ENCODE data around the gene BLMH. TPM values are rescaled to one million over a fixed set of nuclear protein-coding genes. Genes with fewer than 3 reads are reported as not detected.

Gene BLMH
- total RNA-seq, 1 donor: 39.8 TPM

DNA sequence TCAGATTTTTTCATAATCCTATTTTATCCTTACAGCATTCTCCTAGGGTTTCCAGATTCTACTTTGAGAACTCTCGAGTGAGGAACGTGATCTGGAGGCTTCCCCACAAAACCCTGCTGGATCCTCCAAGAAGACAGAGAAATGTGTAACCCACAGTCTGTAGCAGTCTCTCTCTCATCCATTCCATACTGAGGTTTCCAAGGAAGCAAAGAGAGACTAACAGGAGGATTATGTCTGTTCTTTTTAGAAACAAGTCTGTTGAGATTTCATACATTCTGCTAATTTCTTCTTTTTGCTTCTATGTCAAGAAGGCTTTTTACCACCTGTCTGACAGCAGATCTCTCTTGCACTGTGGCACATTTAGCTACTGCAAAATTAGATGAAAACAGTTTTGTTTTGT is 23.4 kb upstream of the BLMH start:
- TF ChIP-seq, protein P1, sequence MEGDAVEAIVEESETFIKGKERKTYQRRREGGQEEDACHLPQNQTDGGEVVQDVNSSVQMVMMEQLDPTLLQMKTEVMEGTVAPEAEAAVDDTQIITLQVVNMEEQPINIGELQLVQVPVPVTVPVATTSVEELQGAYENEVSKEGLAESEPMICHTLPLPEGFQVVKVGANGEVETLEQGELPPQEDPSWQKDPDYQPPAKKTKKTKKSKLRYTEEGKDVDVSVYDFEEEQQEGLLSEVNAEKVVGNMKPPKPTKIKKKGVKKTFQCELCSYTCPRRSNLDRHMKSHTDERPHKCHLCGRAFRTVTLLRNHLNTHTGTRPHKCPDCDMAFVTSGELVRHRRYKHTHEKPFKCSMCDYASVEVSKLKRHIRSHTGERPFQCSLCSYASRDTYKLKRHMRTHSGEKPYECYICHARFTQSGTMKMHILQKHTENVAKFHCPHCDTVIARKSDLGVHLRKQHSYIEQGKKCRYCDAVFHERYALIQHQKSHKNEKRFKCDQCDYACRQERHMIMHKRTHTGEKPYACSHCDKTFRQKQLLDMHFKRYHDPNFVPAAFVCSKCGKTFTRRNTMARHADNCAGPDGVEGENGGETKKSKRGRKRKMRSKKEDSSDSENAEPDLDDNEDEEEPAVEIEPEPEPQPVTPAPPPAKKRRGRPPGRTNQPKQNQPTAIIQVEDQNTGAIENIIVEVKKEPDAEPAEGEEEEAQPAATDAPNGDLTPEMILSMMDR (IDR thresholded peaks at IDR 0.05; ENCODE audit: extremely low read depth, low read depth, low read length): no peak
- Histone ChIP-seq H3K9me3 (ENCODE audit: low read depth, low read length) (no peaks in the 10 kb centered on the region), H4K20me1 (ENCODE audit: insufficient read depth, low read length) (no peaks in the 10 kb centered on the region), H3K79me2 (ENCODE audit: insufficient read depth, low read length) (no peaks in the 10 kb centered on the region), H2AFZ (ENCODE audit: low read length) (no peak overlapping the region), H3K4me1 (ENCODE audit: insufficient read depth, low read length) (no peaks in the 10 kb centered on the region), H3K36me3 (ENCODE audit: insufficient read depth, low read length) (no peaks in the 10 kb centered on the region), H3K27ac (ENCODE audit: low read depth, low read length) (no peak overlapping the region), H3K4me2 (ENCODE audit: insufficient read depth, low read length) (no peak overlapping the region), H3K27me3 (ENCODE audit: insufficient read depth, low read length) (peaks cover 4% of the 10 kb centered on the region), H3K4me3 (ENCODE audit: insufficient read depth, low read length) (no peak overlapping the region)
- no peak for DNase-seq (ENCODE audit: insufficient read length, low spot score, missing footprints)

DNA sequence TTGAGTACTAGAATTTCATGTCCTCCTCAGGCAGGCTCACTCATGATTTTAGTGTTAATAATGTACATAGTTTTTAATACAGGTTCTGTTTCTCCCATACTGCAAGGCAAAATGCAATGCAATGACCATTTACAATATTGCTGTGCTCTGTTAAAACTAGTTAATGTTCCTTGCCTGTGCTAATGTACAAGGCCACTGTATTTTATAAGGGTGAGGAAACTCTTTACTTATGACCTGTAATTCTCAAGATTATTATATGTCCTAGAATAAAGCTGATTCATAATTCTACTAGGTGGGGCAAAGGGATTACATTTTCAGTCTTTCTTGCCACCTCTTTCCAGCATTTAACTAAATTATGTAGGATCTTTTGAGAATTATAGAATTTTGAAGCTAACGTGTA is 22.7 kb upstream of the BLMH start:
- TF ChIP-seq, protein P1 (IDR thresholded peaks at IDR 0.05; ENCODE audit: extremely low read depth, low read depth, low read length): no peak
- Histone ChIP-seq H4K20me1 (ENCODE audit: insufficient read depth, low read length) (no peaks in the 10 kb centered on the region), H3K27me3 (ENCODE audit: insufficient read depth, low read length) (peaks cover 4% of the 10 kb centered on the region), H3K4me3 (ENCODE audit: insufficient read depth, low read length) (no peak overlapping the region), H3K4me2 (ENCODE audit: insufficient read depth, low read length) (no peak overlapping the region), H3K27ac (ENCODE audit: low read depth, low read length) (no peak overlapping the region), H3K36me3 (ENCODE audit: insufficient read depth, low read length) (no peaks in the 10 kb centered on the region), H3K4me1 (ENCODE audit: insufficient read depth, low read length) (no peaks in the 10 kb centered on the region), H3K79me2 (ENCODE audit: insufficient read depth, low read length) (no peaks in the 10 kb centered on the region), H2AFZ (ENCODE audit: low read length) (no peak overlapping the region), H3K9me3 (ENCODE audit: low read depth, low read length) (no peaks in the 10 kb centered on the region)
- DNase-seq (ENCODE audit: insufficient read length, low spot score, missing footprints): no peak

DNA sequence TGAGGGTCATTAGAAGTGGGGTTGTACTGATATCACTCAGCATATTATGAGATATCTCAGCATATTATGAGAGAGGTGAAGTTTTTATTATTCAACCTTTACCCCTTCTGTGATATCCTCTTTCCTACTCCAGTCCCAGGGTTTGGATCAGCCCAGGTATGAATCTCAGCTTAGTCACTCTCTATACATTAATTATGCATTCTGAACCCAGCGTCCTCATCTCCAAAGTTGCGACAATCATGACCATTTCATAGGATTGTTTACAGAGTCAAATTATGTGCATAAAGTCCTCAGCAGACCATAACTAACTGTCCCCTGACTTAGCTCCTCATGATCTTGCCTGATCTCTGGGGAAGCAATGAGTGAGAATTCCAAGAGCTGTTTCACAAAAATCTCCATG is 20.5 kb upstream of the BLMH start:
- no peak overlapping the region for H3K4me3 ChIP-seq (ENCODE audit: insufficient read depth, low read length)
- peaks cover 4% of the 10 kb centered on the region for H3K27me3 ChIP-seq (ENCODE audit: insufficient read depth, low read length)
- TF ChIP-seq, protein P1 (IDR thresholded peaks at IDR 0.05; ENCODE audit: extremely low read depth, low read depth, low read length): no peak
- H3K4me1 ChIP-seq (ENCODE audit: insufficient read depth, low read length): no peaks in the 10 kb centered on the region
- no peaks in the 10 kb centered on the region for H3K79me2 ChIP-seq (ENCODE audit: insufficient read depth, low read length)
- no peak overlapping the region for H3K27ac ChIP-seq (ENCODE audit: low read depth, low read length)
- H3K4me2 ChIP-seq (ENCODE audit: insufficient read depth, low read length): no peak overlapping the region
- H3K36me3 ChIP-seq (ENCODE audit: insufficient read depth, low read length): no peaks in the 10 kb centered on the region
- H2AFZ ChIP-seq (ENCODE audit: low read length): no peak overlapping the region
- no peak for DNase-seq (ENCODE audit: insufficient read length, low spot score, missing footprints)
- H3K9me3 ChIP-seq (ENCODE audit: low read depth, low read length): no peaks in the 10 kb centered on the region
- no peaks in the 10 kb centered on the region for H4K20me1 ChIP-seq (ENCODE audit: insufficient read depth, low read length)

DNA sequence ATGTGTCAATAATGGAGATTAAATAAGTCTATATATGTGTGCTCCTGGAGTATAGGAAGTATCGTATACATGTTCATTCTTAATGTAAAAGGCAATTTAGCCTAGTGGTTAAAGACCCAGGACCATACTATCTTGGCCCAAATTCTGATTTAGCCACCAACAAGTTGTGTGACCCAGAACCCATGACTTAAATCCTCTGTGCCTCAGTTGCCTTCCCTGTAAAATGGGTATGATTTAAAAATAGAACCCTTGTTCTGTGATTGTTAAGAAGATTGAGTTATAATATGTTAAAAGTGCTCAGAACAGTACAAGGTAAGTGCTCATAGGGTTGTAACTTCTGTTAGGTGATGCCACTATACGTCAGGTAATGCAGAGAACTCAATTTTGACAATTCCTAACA is 18.8 kb upstream of the BLMH start:
- no peaks in the 10 kb centered on the region for H3K9me3 ChIP-seq (ENCODE audit: low read depth, low read length)
- H2AFZ ChIP-seq (ENCODE audit: low read length): no peak overlapping the region
- no peak overlapping the region for H3K4me3 ChIP-seq (ENCODE audit: insufficient read depth, low read length)
- no peak for DNase-seq (ENCODE audit: insufficient read length, low spot score, missing footprints)
- no peaks in the 10 kb centered on the region for H3K4me1 ChIP-seq (ENCODE audit: insufficient read depth, low read length)
- H3K27ac ChIP-seq (ENCODE audit: low read depth, low read length): no peak overlapping the region
- H3K79me2 ChIP-seq (ENCODE audit: insufficient read depth, low read length): no peaks in the 10 kb centered on the region
- TF ChIP-seq, protein P1 (IDR thresholded peaks at IDR 0.05; ENCODE audit: extremely low read depth, low read depth, low read length): no peak
- no peaks in the 10 kb centered on the region for H4K20me1 ChIP-seq (ENCODE audit: insufficient read depth, low read length)
- no peak overlapping the region for H3K4me2 ChIP-seq (ENCODE audit: insufficient read depth, low read length)
- H3K27me3 ChIP-seq (ENCODE audit: insufficient read depth, low read length): peaks cover 4% of the 10 kb centered on the region
- no peaks in the 10 kb centered on the region for H3K36me3 ChIP-seq (ENCODE audit: insufficient read depth, low read length)

Data from osteoblast (primary cell).